GM06990 (cell line): ENCODE measurements around the gene PTPRE.

Experiments used
- DNase-seq: peaks from one replicate; pipeline ENCODE4 v3.0.0-alpha.2; 2011; ENCODE audit not compliant: insufficient read length; ENCODE audit errors: extremely low read depth
- H3K27me3 ChIP-seq: replicated peaks from 2 replicates; pipeline ENCODE4 v1.6.0; 2011; ENCODE audit warnings: low read length; ENCODE audit not compliant: control insufficient read depth, insufficient read depth
- H3K36me3 ChIP-seq: 2 replicates; pipeline ENCODE4 v1.5.1; 2011; ENCODE audit warnings: low read length; ENCODE audit not compliant: control insufficient read depth, insufficient read depth
- H3K4me3 ChIP-seq: replicated peaks from 2 replicates; pipeline ENCODE4 v1.5.1; 2011; ENCODE audit warnings: low read depth, mild to moderate bottlenecking, control low read depth, low read length
- CTCF ChIP-seq: IDR thresholded peaks from 2 replicates; pipeline ENCODE4 v1.5.1; 2011; ENCODE audit warnings: low read length, control low read depth, mild to moderate bottlenecking, inconsistent platforms; ENCODE audit not compliant: insufficient read depth, poor library complexity, severe bottlenecking

Gene PTPRE

DNA sequence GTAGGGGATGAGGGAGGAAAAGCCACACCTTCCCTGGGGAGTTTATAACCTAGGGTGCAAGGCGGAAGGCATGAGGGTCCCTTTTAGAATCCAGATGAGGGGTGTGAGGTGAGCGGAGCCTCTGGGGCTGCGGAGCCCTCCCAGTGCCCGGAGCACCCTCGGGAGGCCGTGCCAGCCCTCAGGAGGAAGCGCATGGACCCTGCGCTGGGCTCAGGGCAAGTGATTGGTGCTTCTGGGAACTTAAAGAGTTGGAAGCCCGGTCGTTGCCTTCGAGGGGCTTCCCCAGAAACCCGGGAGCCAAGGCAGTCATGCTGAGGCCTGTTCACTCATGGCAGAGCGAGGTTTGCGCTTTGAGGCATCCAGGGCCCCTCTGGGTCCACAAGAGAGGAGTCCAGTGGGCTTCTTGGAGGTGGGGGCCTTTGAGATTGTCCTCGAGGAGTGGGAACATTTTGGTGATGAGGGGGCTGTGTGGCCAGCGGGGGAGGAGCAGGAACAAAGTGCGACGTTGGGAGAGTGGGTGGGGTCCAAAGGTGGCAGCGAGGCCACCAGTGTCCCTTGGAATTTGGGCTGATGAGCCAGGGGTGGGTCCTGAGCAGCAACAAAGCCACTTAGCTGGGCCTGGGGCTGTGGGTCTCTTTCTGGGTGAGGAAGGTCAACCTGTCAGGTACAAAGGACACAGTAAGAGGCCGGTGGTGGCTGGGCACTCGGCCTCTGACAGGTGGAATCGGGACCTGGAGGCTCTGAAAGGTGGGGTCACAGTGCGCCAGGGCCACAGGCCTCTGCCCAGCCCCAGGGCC is 139.5 kb downstream of the PTPRE start:
- H3K27me3 ChIP-seq: no peaks in the 10 kb centered on the region
- no peak for DNase-seq
- TF ChIP-seq CTCF: no peak
- H3K36me3 ChIP-seq: no peaks in the 10 kb centered on the region; the same call in 1 of the 2 replicates
- no peak overlapping the region for H3K4me3 ChIP-seq

DNA sequence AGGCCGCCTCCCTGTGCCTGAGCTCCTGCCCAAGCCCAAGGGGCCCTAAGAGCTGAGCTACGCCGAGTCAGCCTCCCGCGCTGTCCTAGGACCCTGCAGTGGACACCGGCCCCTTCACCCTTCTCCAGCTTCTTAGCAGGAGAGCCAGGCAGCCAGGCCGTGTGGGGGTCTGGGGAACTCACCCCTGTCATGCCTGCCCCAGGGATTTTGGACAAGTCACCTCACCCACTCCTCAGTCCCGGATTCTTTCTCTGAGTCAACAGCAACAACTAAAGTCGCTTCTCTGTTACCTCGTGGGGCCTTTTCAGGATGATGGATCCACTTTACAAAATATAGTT is 140.0 kb downstream of the PTPRE start:
- TF ChIP-seq CTCF: no peak
- H3K27me3 ChIP-seq: no peaks in the 10 kb centered on the region
- no peak for DNase-seq
- H3K36me3 ChIP-seq: no peaks in the 10 kb centered on the region; the same call in 1 of the 2 replicates
- no peak overlapping the region for H3K4me3 ChIP-seq

DNA sequence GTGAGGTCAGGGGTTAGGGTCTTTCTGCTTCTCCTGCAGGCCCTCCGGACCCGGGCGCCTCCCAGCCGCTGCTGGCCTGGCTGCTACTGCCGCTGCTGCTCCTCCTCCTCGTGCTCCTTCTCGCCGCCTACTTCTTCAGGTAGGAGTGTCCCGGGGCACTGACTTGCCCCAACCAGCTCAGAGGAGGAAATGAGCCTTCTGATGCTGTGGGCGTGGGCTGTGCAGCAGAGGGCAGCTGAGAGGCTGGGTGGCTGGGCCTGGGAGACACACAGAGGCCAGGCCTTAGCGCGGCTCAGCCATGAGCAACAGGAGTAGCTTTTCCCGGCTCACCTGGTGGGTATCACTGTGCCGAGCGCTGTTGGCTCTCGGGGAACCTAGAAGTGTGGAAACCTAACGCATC is 140.4 kb downstream of the PTPRE start:
- Histone ChIP-seq H3K36me3 (no peaks in the 10 kb centered on the region; the same call in 1 of the 2 replicates), H3K27me3 (no peaks in the 10 kb centered on the region), H3K4me3 (peak overlapping the region; percentile 61)
- no peak for TF ChIP-seq CTCF
- peak; percentile 70 for DNase-seq

- peak; percentile 30 for DNase-seq
- Histone ChIP-seq H3K4me3 (peak overlapping the region; percentile 61), H3K36me3 (peaks cover 2% of the 10 kb centered on the region), H3K27me3 (no peaks in the 10 kb centered on the region)
- TF ChIP-seq CTCF: no peak
Measured at GRCh38 chr10:128047991-128048818, 141.3 kb downstream of the PTPRE start.

- no peak for TF ChIP-seq CTCF
- no peak for DNase-seq
- Histone ChIP-seq H3K4me3 (peak overlapping the region; percentile 61), H3K27me3 (no peaks in the 10 kb centered on the region), H3K36me3 (peaks cover 2% of the 10 kb centered on the region)
Measured at GRCh38 chr10:128048819-128049210, 141.9 kb downstream of the PTPRE start.
